GM23338 (cell line): ENCODE results near the gene GJC1.
"Not testable (repeated sequence)": the region's sequence is repeated elsewhere in the genome, so short reads cannot be mapped to it uniquely, and the experiment has no call there.

Source experiments
- CREB1 ChIP-seq: fragments of 250-450 bp; sonication (Bioruptor Pico); IDR thresholded peaks from 2 replicates; pipeline ENCODE4 v1.5.0; 2020; ENCODE audit warnings: low read depth, mild to moderate bottlenecking, moderate library complexity
- EZH2 ChIP-seq: fragments of 200-600 bp; sonication (generic); IDR thresholded peaks from one replicate; pipeline ENCODE4 v1.8.0; 2017; ENCODE audit warnings: antibody characterized with exemption, mild to moderate bottlenecking, low read depth; ENCODE audit not compliant: unreplicated experiment
- EZH2phosphoT487 ChIP-seq: fragments of 200-600 bp; sonication (generic); IDR thresholded peaks from one replicate; pipeline ENCODE4 v1.8.1; 2018; ENCODE audit warnings: antibody characterized with exemption; ENCODE audit not compliant: unreplicated experiment
- JUNB ChIP-seq: IDR thresholded peaks from one replicate; pipeline ENCODE4 v1.6.1; 2016; ENCODE audit warnings: antibody characterized with exemption; ENCODE audit not compliant: unreplicated experiment
- POLR2AphosphoS5 ChIP-seq: IDR thresholded peaks from 2 replicates; pipeline ENCODE4 v1.6.1; 2016; ENCODE audit warnings: antibody characterized with exemption, low read depth
- ZNF331 ChIP-seq: fragments of 250-450 bp; sonication (Bioruptor Pico); IDR thresholded peaks from 2 replicates; pipeline ENCODE4 v1.5.0; 2020; ENCODE audit warnings: low read depth, mild to moderate bottlenecking, moderate library complexity
- TF ChIP-seq, protein P1 (sequence below), 2 experiments: fragments of 200-600 bp in 1 of 2; sonication (generic) in 1 of 2; conservative IDR thresholded peaks; 2 replicates each; pipeline versions ENCODE4 v1.5.1 to v1.6.1; 2016 to 2017; ENCODE audit warnings: antibody characterized with exemption in 2 of 2, low read depth in 2 of 2, mild to moderate bottlenecking in 2 of 2, moderate library complexity in 1 of 2
- TF ChIP-seq, protein P2 (sequence below): IDR thresholded peaks from one replicate; pipeline ENCODE4 v1.6.1; 2018; ENCODE audit warnings: antibody characterized with exemption; ENCODE audit not compliant: unreplicated experiment
- TF ChIP-seq, protein P3 (sequence below): fragments of 250-450 bp; sonication (Bioruptor Pico); IDR thresholded peaks from 2 replicates; pipeline ENCODE4 v1.5.0; 2020; ENCODE audit warnings: mild to moderate bottlenecking, moderate library complexity

DNA sequence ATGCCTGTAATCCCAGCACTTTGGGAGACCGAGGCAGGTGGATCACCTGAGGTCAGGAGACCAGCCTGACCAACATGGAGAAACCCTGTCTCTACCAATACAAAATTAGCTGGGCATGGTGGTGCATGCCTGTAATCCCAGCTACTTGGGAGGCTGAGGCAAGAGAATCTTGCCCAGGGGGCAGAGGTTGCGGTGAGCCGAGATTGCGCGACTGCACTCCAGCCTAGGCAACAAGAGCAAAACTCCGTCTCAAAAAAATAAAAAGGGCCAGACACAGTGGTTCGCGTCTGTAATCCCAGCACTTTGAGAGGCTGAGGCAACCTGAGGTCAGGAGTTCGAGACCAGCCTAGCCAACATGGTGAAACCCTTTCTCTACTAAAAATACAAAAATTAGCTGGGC, 4.9 kb downstream of the GJC1 start:
- not testable (repeated sequence) for TF ChIP-seq POLR2AphosphoS5; CREB1 (CRISPR knock-in tag); EZH2; JUNB; ZNF331 (CRISPR knock-in tag); EZH2phosphoT487
- TF ChIP-seq, protein P1, sequence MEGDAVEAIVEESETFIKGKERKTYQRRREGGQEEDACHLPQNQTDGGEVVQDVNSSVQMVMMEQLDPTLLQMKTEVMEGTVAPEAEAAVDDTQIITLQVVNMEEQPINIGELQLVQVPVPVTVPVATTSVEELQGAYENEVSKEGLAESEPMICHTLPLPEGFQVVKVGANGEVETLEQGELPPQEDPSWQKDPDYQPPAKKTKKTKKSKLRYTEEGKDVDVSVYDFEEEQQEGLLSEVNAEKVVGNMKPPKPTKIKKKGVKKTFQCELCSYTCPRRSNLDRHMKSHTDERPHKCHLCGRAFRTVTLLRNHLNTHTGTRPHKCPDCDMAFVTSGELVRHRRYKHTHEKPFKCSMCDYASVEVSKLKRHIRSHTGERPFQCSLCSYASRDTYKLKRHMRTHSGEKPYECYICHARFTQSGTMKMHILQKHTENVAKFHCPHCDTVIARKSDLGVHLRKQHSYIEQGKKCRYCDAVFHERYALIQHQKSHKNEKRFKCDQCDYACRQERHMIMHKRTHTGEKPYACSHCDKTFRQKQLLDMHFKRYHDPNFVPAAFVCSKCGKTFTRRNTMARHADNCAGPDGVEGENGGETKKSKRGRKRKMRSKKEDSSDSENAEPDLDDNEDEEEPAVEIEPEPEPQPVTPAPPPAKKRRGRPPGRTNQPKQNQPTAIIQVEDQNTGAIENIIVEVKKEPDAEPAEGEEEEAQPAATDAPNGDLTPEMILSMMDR (conservative IDR thresholded peaks at IDR 0.05; ENCODE audit: low read depth in 2 of 2): not testable (repeated sequence)
- TF ChIP-seq, protein P2, sequence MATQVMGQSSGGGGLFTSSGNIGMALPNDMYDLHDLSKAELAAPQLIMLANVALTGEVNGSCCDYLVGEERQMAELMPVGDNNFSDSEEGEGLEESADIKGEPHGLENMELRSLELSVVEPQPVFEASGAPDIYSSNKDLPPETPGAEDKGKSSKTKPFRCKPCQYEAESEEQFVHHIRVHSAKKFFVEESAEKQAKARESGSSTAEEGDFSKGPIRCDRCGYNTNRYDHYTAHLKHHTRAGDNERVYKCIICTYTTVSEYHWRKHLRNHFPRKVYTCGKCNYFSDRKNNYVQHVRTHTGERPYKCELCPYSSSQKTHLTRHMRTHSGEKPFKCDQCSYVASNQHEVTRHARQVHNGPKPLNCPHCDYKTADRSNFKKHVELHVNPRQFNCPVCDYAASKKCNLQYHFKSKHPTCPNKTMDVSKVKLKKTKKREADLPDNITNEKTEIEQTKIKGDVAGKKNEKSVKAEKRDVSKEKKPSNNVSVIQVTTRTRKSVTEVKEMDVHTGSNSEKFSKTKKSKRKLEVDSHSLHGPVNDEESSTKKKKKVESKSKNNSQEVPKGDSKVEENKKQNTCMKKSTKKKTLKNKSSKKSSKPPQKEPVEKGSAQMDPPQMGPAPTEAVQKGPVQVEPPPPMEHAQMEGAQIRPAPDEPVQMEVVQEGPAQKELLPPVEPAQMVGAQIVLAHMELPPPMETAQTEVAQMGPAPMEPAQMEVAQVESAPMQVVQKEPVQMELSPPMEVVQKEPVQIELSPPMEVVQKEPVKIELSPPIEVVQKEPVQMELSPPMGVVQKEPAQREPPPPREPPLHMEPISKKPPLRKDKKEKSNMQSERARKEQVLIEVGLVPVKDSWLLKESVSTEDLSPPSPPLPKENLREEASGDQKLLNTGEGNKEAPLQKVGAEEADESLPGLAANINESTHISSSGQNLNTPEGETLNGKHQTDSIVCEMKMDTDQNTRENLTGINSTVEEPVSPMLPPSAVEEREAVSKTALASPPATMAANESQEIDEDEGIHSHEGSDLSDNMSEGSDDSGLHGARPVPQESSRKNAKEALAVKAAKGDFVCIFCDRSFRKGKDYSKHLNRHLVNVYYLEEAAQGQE: not testable (repeated sequence)
- TF ChIP-seq, protein P3, sequence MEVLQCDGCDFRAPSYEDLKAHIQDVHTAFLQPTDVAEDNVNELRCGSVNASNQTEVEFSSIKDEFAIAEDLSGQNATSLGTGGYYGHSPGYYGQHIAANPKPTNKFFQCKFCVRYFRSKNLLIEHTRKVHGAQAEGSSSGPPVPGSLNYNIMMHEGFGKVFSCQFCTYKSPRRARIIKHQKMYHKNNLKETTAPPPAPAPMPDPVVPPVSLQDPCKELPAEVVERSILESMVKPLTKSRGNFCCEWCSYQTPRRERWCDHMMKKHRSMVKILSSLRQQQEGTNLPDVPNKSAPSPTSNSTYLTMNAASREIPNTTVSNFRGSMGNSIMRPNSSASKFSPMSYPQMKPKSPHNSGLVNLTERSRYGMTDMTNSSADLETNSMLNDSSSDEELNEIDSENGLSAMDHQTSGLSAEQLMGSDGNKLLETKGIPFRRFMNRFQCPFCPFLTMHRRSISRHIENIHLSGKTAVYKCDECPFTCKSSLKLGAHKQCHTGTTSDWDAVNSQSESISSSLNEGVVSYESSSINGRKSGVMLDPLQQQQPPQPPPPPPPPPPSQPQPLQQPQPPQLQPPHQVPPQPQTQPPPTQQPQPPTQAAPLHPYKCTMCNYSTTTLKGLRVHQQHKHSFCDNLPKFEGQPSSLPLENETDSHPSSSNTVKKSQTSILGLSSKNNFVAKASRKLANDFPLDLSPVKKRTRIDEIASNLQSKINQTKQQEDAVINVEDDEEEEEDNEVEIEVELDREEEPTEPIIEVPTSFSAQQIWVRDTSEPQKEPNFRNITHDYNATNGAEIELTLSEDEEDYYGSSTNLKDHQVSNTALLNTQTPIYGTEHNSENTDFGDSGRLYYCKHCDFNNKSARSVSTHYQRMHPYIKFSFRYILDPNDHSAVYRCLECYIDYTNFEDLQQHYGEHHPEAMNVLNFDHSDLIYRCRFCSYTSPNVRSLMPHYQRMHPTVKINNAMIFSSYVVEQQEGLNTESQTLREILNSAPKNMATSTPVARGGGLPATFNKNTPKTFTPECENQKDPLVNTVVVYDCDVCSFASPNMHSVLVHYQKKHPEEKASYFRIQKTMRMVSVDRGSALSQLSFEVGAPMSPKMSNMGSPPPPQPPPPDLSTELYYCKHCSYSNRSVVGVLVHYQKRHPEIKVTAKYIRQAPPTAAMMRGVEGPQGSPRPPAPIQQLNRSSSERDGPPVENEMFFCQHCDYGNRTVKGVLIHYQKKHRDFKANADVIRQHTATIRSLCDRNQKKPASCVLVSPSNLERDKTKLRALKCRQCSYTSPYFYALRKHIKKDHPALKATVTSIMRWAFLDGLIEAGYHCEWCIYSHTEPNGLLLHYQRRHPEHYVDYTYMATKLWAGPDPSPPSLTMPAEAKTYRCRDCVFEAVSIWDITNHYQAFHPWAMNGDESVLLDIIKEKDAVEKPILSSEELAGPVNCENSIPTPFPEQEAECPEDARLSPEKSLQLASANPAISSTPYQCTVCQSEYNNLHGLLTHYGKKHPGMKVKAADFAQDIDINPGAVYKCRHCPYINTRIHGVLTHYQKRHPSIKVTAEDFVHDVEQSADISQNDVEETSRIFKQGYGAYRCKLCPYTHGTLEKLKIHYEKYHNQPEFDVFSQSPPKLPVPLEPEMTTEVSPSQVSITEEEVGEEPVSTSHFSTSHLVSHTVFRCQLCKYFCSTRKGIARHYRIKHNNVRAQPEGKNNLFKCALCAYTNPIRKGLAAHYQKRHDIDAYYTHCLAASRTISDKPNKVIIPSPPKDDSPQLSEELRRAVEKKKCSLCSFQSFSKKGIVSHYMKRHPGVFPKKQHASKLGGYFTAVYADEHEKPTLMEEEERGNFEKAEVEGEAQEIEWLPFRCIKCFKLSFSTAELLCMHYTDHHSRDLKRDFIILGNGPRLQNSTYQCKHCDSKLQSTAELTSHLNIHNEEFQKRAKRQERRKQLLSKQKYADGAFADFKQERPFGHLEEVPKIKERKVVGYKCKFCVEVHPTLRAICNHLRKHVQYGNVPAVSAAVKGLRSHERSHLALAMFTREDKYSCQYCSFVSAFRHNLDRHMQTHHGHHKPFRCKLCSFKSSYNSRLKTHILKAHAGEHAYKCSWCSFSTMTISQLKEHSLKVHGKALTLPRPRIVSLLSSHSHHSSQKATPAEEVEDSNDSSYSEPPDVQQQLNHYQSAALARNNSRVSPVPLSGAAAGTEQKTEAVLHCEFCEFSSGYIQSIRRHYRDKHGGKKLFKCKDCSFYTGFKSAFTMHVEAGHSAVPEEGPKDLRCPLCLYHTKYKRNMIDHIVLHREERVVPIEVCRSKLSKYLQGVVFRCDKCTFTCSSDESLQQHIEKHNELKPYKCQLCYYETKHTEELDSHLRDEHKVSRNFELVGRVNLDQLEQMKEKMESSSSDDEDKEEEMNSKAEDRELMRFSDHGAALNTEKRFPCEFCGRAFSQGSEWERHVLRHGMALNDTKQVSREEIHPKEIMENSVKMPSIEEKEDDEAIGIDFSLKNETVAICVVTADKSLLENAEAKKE (CRISPR knock-in tag): not testable (repeated sequence)
